B cell (primary cell): ENCODE results near the gene EDNRB. TPM values are rescaled to one million over a fixed set of nuclear protein-coding genes. Genes with fewer than 3 reads are reported as not detected.
A peak's percentile ranks its signal among the peaks of the same experiment; 100 is the strongest.

Experiments used
- ATAC-seq: fragments of 200-7000 bp; cut with Tn5 transposase; one replicate; pipeline ENCODE4 v1.10.0; 2021; ENCODE audit warnings: low read depth, mild to moderate bottlenecking, moderate number of reproducible peaks, moderate library complexity
- CTCF ChIA-PET: fragments of 350-600 bp; sonication (Branson Sonifier 250); formaldehyde crosslinking; loops from one replicate; lab custom pipeline; 2021; ENCODE audit warnings: antibody characterized with exemption, inconsistent platforms; lab: Charles Lee
- POLR2A ChIA-PET: fragments of 350-600 bp; sonication (Branson Sonifier 250); formaldehyde crosslinking; loops from one replicate; lab custom pipeline; 2021; ENCODE audit warnings: antibody characterized with exemption; lab: Charles Lee
- DNase-seq: peaks from one replicate; pipeline ENCODE4 v3.0.0; 2013
- H2AFZ ChIP-seq: 2 replicates; pipeline ENCODE4 v1.6.1; 2012; ENCODE audit warnings: mild to moderate bottlenecking, low read depth, low read length; ENCODE audit not compliant: insufficient read depth, poor library complexity, severe bottlenecking
- H3K27ac ChIP-seq, 2 donors: 1 replicate in 1 of 2; 2 replicates in 1 of 2; pipeline ENCODE4 v1.5.1; 2012 to 2013; ENCODE audit warnings: low read length in 2 of 2, mild to moderate bottlenecking in 2 of 2, moderate library complexity in 1 of 2
- H3K27me3 ChIP-seq, 4 experiments: fragments of 200-600 bp in 1 of 4; sonication (generic) in 1 of 4; replicated peaks in 1 of 4; 1 replicate in 2 of 4; 2 replicates in 2 of 4; pipeline versions ENCODE4 v1.6.1 to v1.7.0; 2013 to 2016; ENCODE audit warnings: low read length in 3 of 4, mild to moderate bottlenecking in 2 of 4, mixed read lengths in 1 of 4, moderate library complexity in 1 of 4; ENCODE audit not compliant: insufficient read depth in 4 of 4, control insufficient read depth in 3 of 4; ENCODE audit errors: control extremely low read depth in 1 of 4
- H3K36me3 ChIP-seq, 2 experiments: replicated peaks in 1 of 2; 1 replicate in 1 of 2; 2 replicates in 1 of 2; pipeline versions ENCODE4 v1.6.1 to v1.7.1; 2013; ENCODE audit warnings: low read length in 1 of 2; ENCODE audit not compliant: insufficient read depth in 2 of 2, control insufficient read depth in 1 of 2; ENCODE audit errors: control extremely low read depth in 1 of 2, extremely low read depth in 1 of 2
- H3K4me1 ChIP-seq, 2 donors: fragments of 200-600 bp in 1 of 2; sonication (generic) in 1 of 2; 1 replicate in 1 of 2; 2 replicates in 1 of 2; pipeline versions ENCODE4 v1.5.1 to v1.6.1; 2013 to 2017; ENCODE audit warnings: low read length in 2 of 2; ENCODE audit not compliant: control insufficient read depth in 2 of 2, insufficient read depth in 2 of 2
- H3K4me2 ChIP-seq: replicated peaks from 2 replicates; pipeline ENCODE3; 2012; ENCODE audit warnings: mild to moderate bottlenecking, low read depth, low read length; ENCODE audit not compliant: poor library complexity, severe bottlenecking
- H3K4me3 ChIP-seq, 5 experiments: fragments of 200-600 bp in 1 of 5; sonication (generic) in 1 of 5; 1 replicate in 3 of 5; 2 replicates in 2 of 5; pipeline versions ENCODE4 v1.5.1 to v1.7.0; 2011 to 2016; ENCODE audit warnings: low read length in 4 of 5, mild to moderate bottlenecking in 4 of 5, low read depth in 2 of 5, control low read depth in 1 of 5, moderate library complexity in 1 of 5; ENCODE audit not compliant: insufficient read depth in 1 of 5; ENCODE audit errors: control extremely low read depth in 1 of 5, extremely low read depth in 1 of 5
- H3K79me2 ChIP-seq: fragments of 200-600 bp; sonication (generic); one replicate; pipeline ENCODE4 v1.6.0; 2016; ENCODE audit warnings: low read length; ENCODE audit not compliant: control insufficient read depth, insufficient read depth
- H3K9ac ChIP-seq: fragments of 200-600 bp; sonication (generic); 2 replicates; pipeline ENCODE4 v1.6.1; 2017; ENCODE audit warnings: mild to moderate bottlenecking, low read length, moderate library complexity
- H3K9me3 ChIP-seq, 3 donors: one replicate each; pipeline versions ENCODE4 v1.6.1 to v1.7.1; 2013; ENCODE audit warnings: low read length in 2 of 3; ENCODE audit not compliant: control insufficient read depth in 2 of 3, insufficient read depth in 1 of 3; ENCODE audit errors: control extremely low read depth in 1 of 3
- H4K20me1 ChIP-seq: 2 replicates; pipeline ENCODE4 v1.6.0; 2012; ENCODE audit warnings: mild to moderate bottlenecking, low read length; ENCODE audit not compliant: insufficient read depth, control insufficient read depth, poor library complexity, severe bottlenecking
- H3K27ac Mint-ChIP-seq: one replicate; pipeline ENCODE4 v1.8.0; 2021; ENCODE audit warnings: mixed read lengths
- H3K27me3 Mint-ChIP-seq: one replicate; pipeline ENCODE4 v1.8.0; 2021; ENCODE audit warnings: mixed read lengths
- H3K4me1 Mint-ChIP-seq: one replicate; pipeline ENCODE4 v1.8.0; 2021; ENCODE audit warnings: mixed read lengths
- H3K4me3 Mint-ChIP-seq: one replicate; pipeline ENCODE4 v1.8.0; 2021; ENCODE audit warnings: mixed read lengths
- H3K9me3 Mint-ChIP-seq: one replicate; pipeline ENCODE4 v1.8.0; 2022; ENCODE audit warnings: mixed read lengths; ENCODE audit not compliant: insufficient read depth
- CTCF ChIP-seq: fragments of 200-600 bp; IDR thresholded peaks from one replicate; pipeline ENCODE4 v1.8.0; 2022; ENCODE audit warnings: antibody characterized with exemption, mild to moderate bottlenecking
- EZH2 ChIP-seq: IDR thresholded peaks from 2 replicates; pipeline ENCODE4 v1.6.1; 2012; ENCODE audit warnings: borderline replicate concordance, low read depth, mild to moderate bottlenecking, moderate library complexity, low read length; ENCODE audit not compliant: insufficient read depth, poor library complexity, severe bottlenecking
- WGBS: methylation state at CpG from one replicate; pipeline ENCODE4 v1.1.5; 2013; ENCODE audit warnings: missing lambda C conversion rate; ENCODE audit not compliant: insufficient coverage; 5-methylcytosine and 5-hydroxymethylcytosine counted together
- intact Hi-C: fragments of 100-400 bp; cut with micrococcal nuclease; formaldehyde crosslinking; loops from one replicate; pipeline ENCODE4 v1.10.0; 2022
- polyA plus RNA-seq: library from polyadenylated mRNA; depleted of rRNA; stranded (reverse); fragments of >200 nt; gene quantifications from 2 replicates; pipeline ENCODE4 v1.2.3, GENCODE V29; 2012
- total RNA-seq, 2 donors: library from RNA; stranded (reverse); fragments of 120-200 nt in 1 of 2; gene quantifications; 1 replicate in 1 of 2; 2 replicates in 1 of 2; pipeline versions ENCODE4 v1.2.3 to v1.2.4, GENCODE V29; 2013 to 2022

Gene EDNRB
- total and polyA plus RNA-seq, 2 donors (not counting 1 experiment from before 2014, with no cell fraction given) = not detected

- peak overlapping the region; percentile 45 for H2AFZ ChIP-seq
- Mint-ChIP-seq H3K4me1 (peaks cover 3% of the 10 kb centered on the region), H3K4me3 (no peak overlapping the region), H3K27me3 (peaks cover 33% of the 10 kb centered on the region), H3K27ac (no peak overlapping the region), H3K9me3 (no peaks in the 10 kb centered on the region)
- ATAC-seq = no peak
- H3K36me3 ChIP-seq = no peaks in the 10 kb centered on the region
- intact Hi-C loops = no loop called here
- peaks cover 0 to 28% (median 23%) of the 10 kb centered on the region in 4 experiments for H3K27me3 ChIP-seq
- peaks cover 14 to 15% of the 10 kb centered on the region in 2 donors for H3K4me1 ChIP-seq
- TF ChIP-seq EZH2 = no peak
- no peak for TF ChIP-seq CTCF
- no peak overlapping the region for H3K27ac ChIP-seq
- no peak for DNase-seq
- no peaks in the 10 kb centered on the region for H3K79me2 ChIP-seq
- peaks cover 0 to 9% (median 1%) of the 10 kb centered on the region in 3 donors for H3K9me3 ChIP-seq
- H3K9ac ChIP-seq = peak overlapping the region; percentile 33
- CTCF ChIA-PET = no interaction called here
- POLR2A ChIA-PET = no interaction called here
- WGBS = 5% methylated on average over 19 of the region's 29 CpGs
- H3K4me2 ChIP-seq = peak overlapping the region; percentile 58
- no peaks in the 10 kb centered on the region for H4K20me1 ChIP-seq
- peak overlapping the region in 2 of 5 experiments; percentile 12 to 34 for H3K4me3 ChIP-seq
These were observed 752 bp upstream of the EDNRB start for GRCh38 chr13:77919246-77919920.

GRCh38 chr13:77916488-77916887 lies 2.1 kb downstream of the EDNRB start:
- Histone ChIP-seq H2AFZ (no peak overlapping the region), H3K27me3 (peaks cover 0 to 28% (median 18%) of the 10 kb centered on the region in 4 experiments), H3K27ac (no peak overlapping the region), H3K79me2 (no peaks in the 10 kb centered on the region), H3K4me2 (no peak overlapping the region), H3K4me3 (no peak overlapping the region), H4K20me1 (no peaks in the 10 kb centered on the region), H3K4me1 (peaks cover 14 to 15% of the 10 kb centered on the region in 2 donors), H3K9ac (no peak overlapping the region), H3K36me3 (no peaks in the 10 kb centered on the region), H3K9me3 (peaks cover 0 to 9% (median 0%) of the 10 kb centered on the region in 3 donors)
- Mint-ChIP-seq H3K4me1 (peaks cover 3% of the 10 kb centered on the region), H3K27me3 (peaks cover 31% of the 10 kb centered on the region), H3K27ac (no peak overlapping the region), H3K9me3 (no peaks in the 10 kb centered on the region), H3K4me3 (no peak overlapping the region)
- intact Hi-C loops = no loop called here
- no peak for TF ChIP-seq CTCF
- no peak for TF ChIP-seq EZH2
- DNase-seq (no peak), ATAC-seq (no peak)
- ChIA-PET POLR2A (no interaction called here), CTCF (no interaction called here)
- WGBS = no CpG with 5 or more reads among the region's 4 CpGs
